ENCODE measurements around the gene APOL6.

GRCh38 chr22:35621451-35621850 is 26.8 kb upstream of the APOL6 start:
- no peak for TF ChIP-seq GTF2F1 (IDR thresholded peaks at IDR 0.05; ENCODE audit: low read length)
- TF ChIP-seq JUND (CRISPR knock-in tag; IDR thresholded peaks at IDR 0.05): no peak
- TF ChIP-seq REST (IDR thresholded peaks at IDR 0.05; ENCODE audit: borderline replicate concordance in 1 of 2, low read depth in 1 of 2, low read length in 2 of 2): no peak
- TF ChIP-seq ELF1 (CRISPR knock-in tag; IDR thresholded peaks at IDR 0.05): no peak
- TF ChIP-seq ZNF20 (CRISPR knock-in tag; IDR thresholded peaks at IDR 0.05): no peak
- TF ChIP-seq ZNF530 (CRISPR knock-in tag; IDR thresholded peaks at IDR 0.05; ENCODE audit: low read depth): no peak
- no peak for TF ChIP-seq AKAP8 (CRISPR knock-in tag; IDR thresholded peaks at IDR 0.05)
- TF ChIP-seq NFE2L1 (CRISPR knock-in tag; IDR thresholded peaks at IDR 0.05; ENCODE audit: borderline replicate concordance): no peak
- TF ChIP-seq POLR2A (IDR thresholded peaks at IDR 0.05; ENCODE audit: insufficient read depth in 1 of 2, low read depth in 2 of 2, low read length in 2 of 2): no peak
- no peak for TF ChIP-seq ZNF407 (CRISPR knock-in tag; IDR thresholded peaks at IDR 0.05; ENCODE audit: not compliant biosample characterization)
- TF ChIP-seq PBX3 (CRISPR knock-in tag; IDR thresholded peaks at IDR 0.05; ENCODE audit: borderline replicate concordance): no peak
- TF ChIP-seq RAD21 (CRISPR knock-in tag; IDR thresholded peaks at IDR 0.05): no peak
